Neural progenitor cell (in vitro differentiated cells): ENCODE data around the gene NOP10. TPM values are rescaled to one million over a fixed set of nuclear protein-coding genes. Genes with fewer than 3 reads are reported as not detected.

ENCODE experiments used
- DNase-seq: peaks from one replicate; pipeline ENCODE4 v3.0.0-alpha.2; 2016; ENCODE audit warnings: low spot score
- H2AFZ ChIP-seq: fragments of 200-600 bp; sonication (generic); replicated peaks from 2 replicates; pipeline ENCODE4 v1.6.1; 2016; ENCODE audit warnings: antibody characterized with exemption
- H3F3A ChIP-seq: fragments of 200-600 bp; sonication (generic); 2 replicates; pipeline ENCODE4 v1.6.1; 2016; ENCODE audit warnings: antibody characterized with exemption, low read depth
- H3K27ac ChIP-seq: fragments of 200-600 bp; sonication (generic); 2 replicates; pipeline ENCODE4 v1.5.1; 2016; ENCODE audit warnings: mild to moderate bottlenecking
- H3K27me3 ChIP-seq: fragments of 200-600 bp; sonication (generic); 2 replicates; pipeline ENCODE4 v1.6.1; 2016; ENCODE audit warnings: mild to moderate bottlenecking, moderate library complexity
- H3K36me3 ChIP-seq: fragments of 200-600 bp; sonication (generic); 2 replicates; pipeline ENCODE4 v1.5.1; 2016
- H3K4me1 ChIP-seq: fragments of 200-600 bp; sonication (generic); 2 replicates; pipeline ENCODE4 v1.6.1; 2016; ENCODE audit warnings: mixed run types
- H3K4me2 ChIP-seq: fragments of 200-600 bp; sonication (generic); 2 replicates; pipeline ENCODE4 v1.6.1; 2016
- H3K4me3 ChIP-seq: fragments of 200-600 bp; sonication (generic); 2 replicates; pipeline ENCODE4 v1.5.1; 2016
- H3K79me2 ChIP-seq: fragments of 200-600 bp; sonication (generic); 2 replicates; pipeline ENCODE4 v1.6.1; 2016; ENCODE audit warnings: low read depth
- H3K9ac ChIP-seq: fragments of 200-600 bp; sonication (generic); 2 replicates; pipeline ENCODE4 v1.6.1; 2016
- H3K9me3 ChIP-seq: fragments of 200-600 bp; sonication (generic); 2 replicates; pipeline ENCODE4 v1.5.1; 2016; ENCODE audit warnings: low read depth
- H4K20me1 ChIP-seq: fragments of 200-600 bp; sonication (generic); 2 replicates; pipeline ENCODE4 v1.6.1; 2016; ENCODE audit warnings: low read depth
- H3K27ac Mint-ChIP-seq: 3 replicates; pipeline ENCODE4 v1.8.0; 2021; ENCODE audit warnings: mixed read lengths
- H3K27me3 Mint-ChIP-seq: 2 replicates; pipeline ENCODE4 v1.8.0; 2022; ENCODE audit warnings: low read depth, mild to moderate bottlenecking, inconsistent platforms, moderate library complexity, mixed read lengths; ENCODE audit not compliant: insufficient read depth
- H3K36me3 Mint-ChIP-seq: 3 replicates; pipeline ENCODE4 v1.8.0; 2021; ENCODE audit warnings: mixed read lengths
- H3K4me1 Mint-ChIP-seq: 3 replicates; pipeline ENCODE4 v1.8.0; 2021; ENCODE audit warnings: mixed read lengths
- H3K4me3 Mint-ChIP-seq: 3 replicates; pipeline ENCODE4 v1.8.0; 2021; ENCODE audit warnings: mild to moderate bottlenecking, moderate library complexity, mixed read lengths
- H3K9me3 Mint-ChIP-seq: 3 replicates; pipeline ENCODE4 v1.8.0; 2020; ENCODE audit warnings: mixed read lengths
- CTCF ChIP-seq: fragments of 200-600 bp; sonication (generic); IDR thresholded peaks from 2 replicates; pipeline ENCODE4 v1.5.1; 2017; ENCODE audit warnings: antibody characterized with exemption, mild to moderate bottlenecking
- EZH2 ChIP-seq: fragments of 200-600 bp; sonication (generic); IDR thresholded peaks from 2 replicates; pipeline ENCODE4 v1.6.1; 2017; ENCODE audit warnings: antibody characterized with exemption, mild to moderate bottlenecking, moderate library complexity
- EZH2phosphoT487 ChIP-seq: fragments of 200-600 bp; sonication (generic); IDR thresholded peaks from 2 replicates; pipeline ENCODE4 v1.6.1; 2017; ENCODE audit warnings: antibody characterized with exemption
- total RNA-seq: library from RNA; depleted of rRNA; stranded (reverse); fragments of >200 nt; gene quantifications from 2 replicates; pipeline ENCODE4 v1.2.3, GENCODE V29; 2015; ENCODE audit warnings: low replicate concordance

NOP10 gene
- total RNA-seq, 1 donor from 2014 or later, result 123 TPM

DNA sequence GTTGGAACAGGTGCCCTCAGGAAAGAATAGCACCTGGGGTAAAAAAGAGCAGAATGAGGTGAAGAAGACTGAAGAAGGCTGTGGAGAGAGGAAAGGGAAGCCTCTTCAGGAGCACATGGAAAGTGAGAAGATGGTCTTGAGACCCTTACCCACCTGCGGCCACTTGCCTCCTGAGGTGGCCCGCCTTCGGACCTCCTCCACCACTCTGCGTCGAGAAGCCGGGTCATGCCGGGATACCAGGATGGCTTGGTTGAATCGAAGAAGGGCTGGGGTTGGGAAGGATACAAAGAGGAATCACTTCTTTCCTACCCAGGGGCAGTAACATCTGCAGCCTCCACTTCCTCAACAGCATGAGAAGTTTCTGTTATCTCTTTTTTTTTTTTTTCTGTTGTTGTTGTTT is 21.1 kb upstream of the NOP10 start:
- TF ChIP-seq EZH2 (no peak), CTCF (no peak), EZH2phosphoT487 (no peak)
- Histone ChIP-seq H2AFZ (no peak overlapping the region), H3K27me3 (no peaks in the 10 kb centered on the region), H3K27ac (no peak overlapping the region), H3K9ac (no peak overlapping the region), H3K4me3 (no peak overlapping the region), H3K9me3 (no peaks in the 10 kb centered on the region), H3F3A (peaks cover 19% of the 10 kb centered on the region), H3K36me3 (no peaks in the 10 kb centered on the region), H3K79me2 (peaks cover 24% of the 10 kb centered on the region), H3K4me2 (no peak overlapping the region), H3K4me1 (peaks cover 15% of the 10 kb centered on the region), H4K20me1 (peaks cover 14% of the 10 kb centered on the region)
- peaks cover 16% of the 10 kb centered on the region for H3K4me1 Mint-ChIP-seq
- no peak for DNase-seq
- H3K4me3 Mint-ChIP-seq, result no peak overlapping the region
- H3K27me3 Mint-ChIP-seq, result peaks cover 6% of the 10 kb centered on the region
- no peaks in the 10 kb centered on the region for H3K9me3 Mint-ChIP-seq
- peaks cover 11% of the 10 kb centered on the region for H3K36me3 Mint-ChIP-seq
- H3K27ac Mint-ChIP-seq, result no peak overlapping the region

- no peak overlapping the region for H3K27ac Mint-ChIP-seq
These were observed 19.3 kb upstream of the NOP10 start for GRCh38 chr15:34362047-34362773.

GRCh38 chr15:34361278-34361677 is 18.3 kb upstream of the NOP10 start:
- H3K27me3 Mint-ChIP-seq, result peaks cover 5% of the 10 kb centered on the region
- H3K4me3 ChIP-seq, result no peak overlapping the region
- no peak overlapping the region for H3K4me3 Mint-ChIP-seq
- H3K27me3 ChIP-seq, result no peaks in the 10 kb centered on the region
- H2AFZ ChIP-seq, result no peak overlapping the region
- H3K27ac Mint-ChIP-seq, result no peak overlapping the region
- peak overlapping the region; percentile 26 for H3K27ac ChIP-seq
- no peaks in the 10 kb centered on the region for H3K36me3 ChIP-seq
- H3K9me3 ChIP-seq, result no peaks in the 10 kb centered on the region
- no peak for DNase-seq
- TF ChIP-seq CTCF (no peak), EZH2phosphoT487 (no peak), EZH2 (no peak)
- peaks cover 14% of the 10 kb centered on the region for H4K20me1 ChIP-seq
- H3K9me3 Mint-ChIP-seq, result no peaks in the 10 kb centered on the region
- H3F3A ChIP-seq, result peaks cover under 1% of the 10 kb centered on the region
- H3K79me2 ChIP-seq, result peaks cover 18% of the 10 kb centered on the region
- no peak overlapping the region for H3K9ac ChIP-seq
- peaks cover 8% of the 10 kb centered on the region for H3K4me1 ChIP-seq
- peaks cover 13% of the 10 kb centered on the region for H3K36me3 Mint-ChIP-seq
- H3K4me2 ChIP-seq, result no peak overlapping the region
- H3K4me1 Mint-ChIP-seq, result peaks cover 9% of the 10 kb centered on the region

More at GRCh38 chr15:34362047-34362773, 19.3 kb upstream of the NOP10 start:
- H3K79me2 ChIP-seq, result peaks cover 18% of the 10 kb centered on the region
- H2AFZ ChIP-seq, result no peak overlapping the region
- H4K20me1 ChIP-seq, result peaks cover 14% of the 10 kb centered on the region
- no peak overlapping the region for H3K9ac ChIP-seq
- no peak overlapping the region for H3K4me3 ChIP-seq
- H3K36me3 Mint-ChIP-seq, result peaks cover 13% of the 10 kb centered on the region
- DNase-seq, result no peak
- H3K27ac ChIP-seq, result no peak overlapping the region
- peaks cover 8% of the 10 kb centered on the region for H3K4me1 ChIP-seq
- no peaks in the 10 kb centered on the region for H3K9me3 Mint-ChIP-seq
- peaks cover 9% of the 10 kb centered on the region for H3K27me3 Mint-ChIP-seq
- H3F3A ChIP-seq, result peaks cover 8% of the 10 kb centered on the region
- H3K4me2 ChIP-seq, result no peak overlapping the region
- H3K4me1 Mint-ChIP-seq, result peaks cover 9% of the 10 kb centered on the region
- no peak for TF ChIP-seq CTCF
- no peak for TF ChIP-seq EZH2
- TF ChIP-seq EZH2phosphoT487, result no peak
- H3K4me3 Mint-ChIP-seq, result no peak overlapping the region
- no peaks in the 10 kb centered on the region for H3K27me3 ChIP-seq
- no peaks in the 10 kb centered on the region for H3K36me3 ChIP-seq
- no peaks in the 10 kb centered on the region for H3K9me3 ChIP-seq
